Neural progenitor cell (in vitro differentiated cells): ENCODE data around the gene EFCAB6. TPM values are rescaled to one million over a fixed set of nuclear protein-coding genes. Genes with fewer than 3 reads are reported as not detected.

Source experiments
- DNase-seq: peaks from one replicate; pipeline ENCODE4 v3.0.0-alpha.2; 2016; ENCODE audit warnings: low spot score
- H2AFZ ChIP-seq: fragments of 200-600 bp; sonication (generic); replicated peaks from 2 replicates; pipeline ENCODE4 v1.6.1; 2016; ENCODE audit warnings: antibody characterized with exemption
- H3F3A ChIP-seq: fragments of 200-600 bp; sonication (generic); 2 replicates; pipeline ENCODE4 v1.6.1; 2016; ENCODE audit warnings: antibody characterized with exemption, low read depth
- H3K27ac ChIP-seq: fragments of 200-600 bp; sonication (generic); 2 replicates; pipeline ENCODE4 v1.5.1; 2016; ENCODE audit warnings: mild to moderate bottlenecking
- H3K27me3 ChIP-seq: fragments of 200-600 bp; sonication (generic); 2 replicates; pipeline ENCODE4 v1.6.1; 2016; ENCODE audit warnings: mild to moderate bottlenecking, moderate library complexity
- H3K36me3 ChIP-seq: fragments of 200-600 bp; sonication (generic); 2 replicates; pipeline ENCODE4 v1.5.1; 2016
- H3K4me1 ChIP-seq: fragments of 200-600 bp; sonication (generic); 2 replicates; pipeline ENCODE4 v1.6.1; 2016; ENCODE audit warnings: mixed run types
- H3K4me2 ChIP-seq: fragments of 200-600 bp; sonication (generic); 2 replicates; pipeline ENCODE4 v1.6.1; 2016
- H3K4me3 ChIP-seq: fragments of 200-600 bp; sonication (generic); 2 replicates; pipeline ENCODE4 v1.5.1; 2016
- H3K79me2 ChIP-seq: fragments of 200-600 bp; sonication (generic); 2 replicates; pipeline ENCODE4 v1.6.1; 2016; ENCODE audit warnings: low read depth
- H3K9ac ChIP-seq: fragments of 200-600 bp; sonication (generic); 2 replicates; pipeline ENCODE4 v1.6.1; 2016
- H3K9me3 ChIP-seq: fragments of 200-600 bp; sonication (generic); 2 replicates; pipeline ENCODE4 v1.5.1; 2016; ENCODE audit warnings: low read depth
- H4K20me1 ChIP-seq: fragments of 200-600 bp; sonication (generic); 2 replicates; pipeline ENCODE4 v1.6.1; 2016; ENCODE audit warnings: low read depth
- H3K27ac Mint-ChIP-seq: 3 replicates; pipeline ENCODE4 v1.8.0; 2021; ENCODE audit warnings: mixed read lengths
- H3K27me3 Mint-ChIP-seq: 2 replicates; pipeline ENCODE4 v1.8.0; 2022; ENCODE audit warnings: low read depth, mild to moderate bottlenecking, inconsistent platforms, moderate library complexity, mixed read lengths; ENCODE audit not compliant: insufficient read depth
- H3K36me3 Mint-ChIP-seq: 3 replicates; pipeline ENCODE4 v1.8.0; 2021; ENCODE audit warnings: mixed read lengths
- H3K4me1 Mint-ChIP-seq: 3 replicates; pipeline ENCODE4 v1.8.0; 2021; ENCODE audit warnings: mixed read lengths
- H3K4me3 Mint-ChIP-seq: 3 replicates; pipeline ENCODE4 v1.8.0; 2021; ENCODE audit warnings: mild to moderate bottlenecking, moderate library complexity, mixed read lengths
- H3K9me3 Mint-ChIP-seq: 3 replicates; pipeline ENCODE4 v1.8.0; 2020; ENCODE audit warnings: mixed read lengths
- CTCF ChIP-seq: fragments of 200-600 bp; sonication (generic); IDR thresholded peaks from 2 replicates; pipeline ENCODE4 v1.5.1; 2017; ENCODE audit warnings: antibody characterized with exemption, mild to moderate bottlenecking
- EZH2 ChIP-seq: fragments of 200-600 bp; sonication (generic); IDR thresholded peaks from 2 replicates; pipeline ENCODE4 v1.6.1; 2017; ENCODE audit warnings: antibody characterized with exemption, mild to moderate bottlenecking, moderate library complexity
- EZH2phosphoT487 ChIP-seq: fragments of 200-600 bp; sonication (generic); IDR thresholded peaks from 2 replicates; pipeline ENCODE4 v1.6.1; 2017; ENCODE audit warnings: antibody characterized with exemption
- total RNA-seq: library from RNA; depleted of rRNA; stranded (reverse); fragments of >200 nt; gene quantifications from 2 replicates; pipeline ENCODE4 v1.2.3, GENCODE V29; 2015; ENCODE audit warnings: low replicate concordance

EFCAB6 gene
- total RNA-seq, 1 donor from 2014 or later: 4.9 TPM

DNA sequence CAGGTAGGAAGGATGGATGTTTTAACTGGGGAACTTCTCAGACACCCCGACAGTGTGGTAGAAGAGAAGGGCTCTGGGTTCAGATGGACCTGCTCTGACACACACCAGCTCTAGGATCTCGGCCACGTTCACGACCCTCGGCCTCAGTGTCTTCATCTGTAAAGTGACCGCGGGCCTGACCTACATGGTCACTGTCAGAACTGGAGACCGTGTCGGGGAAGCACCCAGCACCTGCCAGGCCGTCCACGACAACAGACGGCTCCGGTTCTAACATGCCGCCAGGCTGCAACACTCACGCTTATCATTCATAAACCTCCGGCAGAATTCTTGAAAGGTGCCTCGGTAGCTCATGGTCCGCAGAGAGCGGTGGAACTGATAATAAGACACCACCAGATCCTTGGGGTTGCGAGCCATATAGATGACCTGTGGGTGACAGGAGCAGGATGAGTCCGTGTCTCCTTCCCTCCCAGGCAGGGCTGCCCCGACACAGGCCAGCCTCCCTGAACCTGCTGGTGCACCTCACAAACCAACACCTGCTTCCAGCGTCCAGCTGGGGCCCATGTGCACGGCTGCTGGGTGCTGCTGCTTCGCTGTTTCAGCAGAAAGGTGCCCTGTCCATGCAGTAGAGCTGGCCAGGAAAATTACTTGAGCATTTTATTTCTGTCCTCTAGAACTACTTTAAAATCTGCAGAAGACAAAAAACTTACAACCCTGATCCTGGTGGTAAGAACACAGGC, 26.6 kb upstream of the EFCAB6 start:
- Mint-ChIP-seq H3K4me3 (no peak overlapping the region), H3K27ac (no peak overlapping the region), H3K9me3 (no peaks in the 10 kb centered on the region), H3K36me3 (no peaks in the 10 kb centered on the region), H3K4me1 (peaks cover 6% of the 10 kb centered on the region), H3K27me3 (peaks cover 3% of the 10 kb centered on the region)
- TF ChIP-seq CTCF (no peak), EZH2phosphoT487 (no peak), EZH2 (no peak)
- Histone ChIP-seq H4K20me1 (peaks cover 27% of the 10 kb centered on the region), H3K79me2 (peaks cover 6% of the 10 kb centered on the region), H3K36me3 (no peaks in the 10 kb centered on the region), H3K4me1 (no peaks in the 10 kb centered on the region), H2AFZ (no peak overlapping the region), H3F3A (no peaks in the 10 kb centered on the region), H3K4me2 (no peak overlapping the region), H3K9ac (no peak overlapping the region), H3K27ac (no peak overlapping the region), H3K4me3 (no peak overlapping the region), H3K27me3 (no peaks in the 10 kb centered on the region), H3K9me3 (no peaks in the 10 kb centered on the region)
- no peak for DNase-seq

DNA sequence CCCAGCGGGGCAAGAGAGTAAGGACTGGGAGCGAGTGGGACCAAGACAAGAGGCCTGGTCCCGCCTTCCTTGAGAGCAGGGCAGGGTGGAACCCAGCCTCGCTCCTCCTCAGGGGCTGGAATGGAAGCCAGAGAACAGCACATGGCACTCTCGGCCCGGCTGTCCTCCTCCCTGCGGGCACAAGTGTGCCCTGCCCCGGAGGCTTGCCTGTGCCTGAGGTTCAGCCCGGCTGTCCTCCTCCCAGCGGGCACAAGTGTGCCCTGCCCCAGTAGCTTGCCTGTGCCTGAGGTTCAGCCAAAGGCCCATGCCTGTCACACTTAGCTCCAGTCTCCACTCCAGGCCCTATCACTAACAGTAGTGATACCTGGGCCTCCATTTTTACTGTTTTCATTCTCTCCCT, 26.1 kb upstream of the EFCAB6 start:
- TF ChIP-seq CTCF: no peak
- no peak for TF ChIP-seq EZH2phosphoT487
- no peak for TF ChIP-seq EZH2

DNA sequence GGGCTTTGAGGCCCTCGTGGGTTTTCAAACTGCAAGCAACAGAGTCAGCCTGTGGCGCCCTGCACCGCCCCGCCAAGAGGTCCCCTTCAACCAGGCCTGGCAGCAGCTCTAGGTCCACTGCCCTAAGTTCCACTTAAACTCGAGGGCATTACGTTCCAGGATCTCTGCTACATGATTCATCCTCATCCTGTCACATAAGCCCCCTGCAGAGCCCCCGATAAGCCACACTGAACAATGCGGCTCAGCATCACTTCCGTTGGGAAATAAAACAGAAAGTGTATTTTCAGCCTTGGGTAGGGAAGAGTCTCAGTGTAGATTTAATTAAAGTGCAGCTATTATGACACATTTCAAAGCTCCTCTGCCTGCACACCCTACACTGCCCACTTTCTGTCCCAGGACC, 25.6 kb upstream of the EFCAB6 start:
- H3K27me3 ChIP-seq: no peaks in the 10 kb centered on the region
- no peak for DNase-seq
- H2AFZ ChIP-seq: no peak overlapping the region
- Mint-ChIP-seq H3K27ac (no peak overlapping the region), H3K27me3 (peaks cover 3% of the 10 kb centered on the region), H3K9me3 (no peaks in the 10 kb centered on the region), H3K4me3 (no peak overlapping the region), H3K36me3 (no peaks in the 10 kb centered on the region), H3K4me1 (peaks cover 6% of the 10 kb centered on the region)
- TF ChIP-seq EZH2: no peak
- no peak for TF ChIP-seq CTCF
- no peak for TF ChIP-seq EZH2phosphoT487
- H3K36me3 ChIP-seq: no peaks in the 10 kb centered on the region
- H3K4me2 ChIP-seq: no peak overlapping the region
- H3K9ac ChIP-seq: no peak overlapping the region
- H3K27ac ChIP-seq: no peak overlapping the region
- no peaks in the 10 kb centered on the region for H3K79me2 ChIP-seq
- peaks cover 16% of the 10 kb centered on the region for H4K20me1 ChIP-seq
- no peaks in the 10 kb centered on the region for H3K9me3 ChIP-seq
- H3K4me3 ChIP-seq: no peak overlapping the region
- H3F3A ChIP-seq: no peaks in the 10 kb centered on the region
- H3K4me1 ChIP-seq: no peaks in the 10 kb centered on the region

More for the DNA sequence above, 26.1 kb upstream of the EFCAB6 start:
- no peak for DNase-seq
- Mint-ChIP-seq H3K36me3 (no peaks in the 10 kb centered on the region), H3K4me3 (no peak overlapping the region), H3K27ac (no peak overlapping the region), H3K4me1 (peaks cover 6% of the 10 kb centered on the region), H3K27me3 (peaks cover 3% of the 10 kb centered on the region), H3K9me3 (no peaks in the 10 kb centered on the region)
- no peak overlapping the region for H3K9ac ChIP-seq
- no peaks in the 10 kb centered on the region for H3F3A ChIP-seq
- no peaks in the 10 kb centered on the region for H3K4me1 ChIP-seq
- no peaks in the 10 kb centered on the region for H3K36me3 ChIP-seq
- no peaks in the 10 kb centered on the region for H3K27me3 ChIP-seq
- no peak overlapping the region for H3K4me3 ChIP-seq
- H3K9me3 ChIP-seq: no peaks in the 10 kb centered on the region
- H3K79me2 ChIP-seq: no peaks in the 10 kb centered on the region
- H3K27ac ChIP-seq: no peak overlapping the region
- H4K20me1 ChIP-seq: peaks cover 21% of the 10 kb centered on the region
- H3K4me2 ChIP-seq: no peak overlapping the region
- H2AFZ ChIP-seq: no peak overlapping the region
